Stimulated activated naive CD8-positive, alpha-beta T cell treated with anti-CD3 and anti-CD28 coated beads, Interleukin-15, Interleukin-2, amounts not matched to agents 100 ng/mL and 50 ng/mL, for 24 hours (primary cell): ENCODE measurements around the gene FXYD7.
"Not testable (repeated sequence)": the region's sequence is repeated elsewhere in the genome, so short reads cannot be mapped to it uniquely, and the experiment has no call there.

Source experiments
- H3K27ac Mint-ChIP-seq: one replicate; pipeline ENCODE4 v1.8.0; 2021; ENCODE audit warnings: mild to moderate bottlenecking, mixed read lengths
- H3K27me3 Mint-ChIP-seq: one replicate; pipeline ENCODE4 v1.8.0; 2021; ENCODE audit warnings: mixed read lengths
- H3K36me3 Mint-ChIP-seq: one replicate; pipeline ENCODE4 v1.8.0; 2021; ENCODE audit warnings: low read depth, mixed read lengths
- H3K4me1 Mint-ChIP-seq: one replicate; pipeline ENCODE4 v1.8.0; 2021; ENCODE audit warnings: low read depth, mixed read lengths
- H3K4me3 Mint-ChIP-seq: one replicate; pipeline ENCODE4 v1.8.0; 2021; ENCODE audit warnings: mild to moderate bottlenecking, mixed read lengths
- H3K9me3 Mint-ChIP-seq: one replicate; pipeline ENCODE4 v1.8.0; 2021; ENCODE audit warnings: mixed read lengths

Gene FXYD7

DNA sequence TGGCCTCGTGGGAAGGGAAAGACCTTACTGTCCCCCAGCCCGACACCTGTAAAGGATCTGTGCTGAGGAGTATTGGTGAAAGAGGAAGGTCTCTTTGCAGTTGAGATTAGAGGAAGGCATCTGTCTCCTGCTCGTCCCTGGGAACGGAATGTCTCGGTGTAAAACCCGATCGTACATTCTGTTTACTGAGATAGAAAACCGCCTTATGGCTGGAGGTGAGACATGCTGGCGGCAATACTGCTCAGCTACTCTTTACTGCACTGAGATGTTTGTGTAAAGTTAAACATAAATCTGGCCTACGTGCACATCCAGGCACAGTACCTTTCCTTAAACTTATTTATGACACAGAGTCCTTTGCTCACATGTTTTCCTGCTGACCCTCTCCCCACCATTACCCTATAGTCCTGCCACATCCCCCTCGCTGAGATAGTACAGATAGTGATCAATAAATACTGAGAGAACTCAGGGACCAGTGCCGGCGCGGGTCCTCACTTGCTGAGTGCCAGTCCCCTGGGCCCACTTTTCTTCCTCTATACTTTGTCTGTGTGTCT, 13.3 kb upstream of the FXYD7 start:
- H3K27me3 Mint-ChIP-seq, H3K27ac Mint-ChIP-seq, H3K9me3 Mint-ChIP-seq, H3K36me3 Mint-ChIP-seq, H3K4me1 Mint-ChIP-seq, H3K4me3 Mint-ChIP-seq: not testable (repeated sequence)

DNA sequence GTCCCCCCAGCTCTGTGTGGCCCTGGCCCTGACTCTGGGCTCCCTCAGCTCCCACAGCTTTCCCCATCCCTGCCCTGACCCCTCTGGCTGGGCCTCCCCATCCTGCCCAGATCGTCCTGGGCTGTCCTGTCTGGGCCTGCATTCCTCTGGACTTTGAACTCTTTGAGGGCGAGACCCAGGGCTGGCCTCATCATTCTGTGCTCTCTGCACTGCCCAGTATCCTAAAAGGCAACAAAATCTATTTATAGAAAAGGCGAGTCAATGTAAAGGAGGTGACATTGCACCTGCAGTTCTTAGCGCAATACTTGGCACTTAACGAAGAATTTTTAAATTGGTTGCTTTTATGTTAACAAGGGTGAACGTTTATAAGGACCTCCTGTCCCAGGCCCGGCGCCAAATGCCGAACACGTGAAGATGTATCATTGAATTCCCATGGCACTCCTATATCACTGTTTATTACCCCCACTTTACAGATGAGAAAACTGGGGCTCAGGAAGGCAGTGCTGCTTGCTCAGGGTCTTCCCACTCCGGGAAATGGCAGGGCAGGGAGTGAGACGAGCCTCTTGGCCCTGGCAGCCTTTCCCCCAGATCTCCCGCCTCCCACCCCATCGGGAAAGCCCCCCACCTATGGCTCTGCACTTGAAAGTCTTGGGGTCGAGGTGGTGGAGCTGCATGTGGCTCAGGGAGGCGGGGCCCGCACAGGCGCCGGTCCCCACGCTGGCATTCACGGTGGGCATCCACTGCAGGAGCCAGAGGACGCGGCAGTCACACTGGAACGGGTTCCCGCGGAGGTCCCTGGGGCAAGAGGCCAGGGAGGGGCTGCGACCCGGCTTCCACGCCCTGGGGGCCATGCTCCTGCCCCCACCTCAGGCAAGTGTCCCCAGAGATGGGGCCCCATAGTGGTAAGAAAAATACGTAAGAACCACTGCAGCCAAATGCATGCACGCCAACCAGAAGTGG, 12.0 kb upstream of the FXYD7 start:
- H3K36me3 Mint-ChIP-seq: no peaks in the 10 kb centered on the region
- peaks cover 4% of the 10 kb centered on the region for H3K4me1 Mint-ChIP-seq
- H3K4me3 Mint-ChIP-seq: no peak overlapping the region
- H3K27ac Mint-ChIP-seq: no peak overlapping the region
- no peaks in the 10 kb centered on the region for H3K27me3 Mint-ChIP-seq
- H3K9me3 Mint-ChIP-seq: peaks cover 5% of the 10 kb centered on the region

DNA sequence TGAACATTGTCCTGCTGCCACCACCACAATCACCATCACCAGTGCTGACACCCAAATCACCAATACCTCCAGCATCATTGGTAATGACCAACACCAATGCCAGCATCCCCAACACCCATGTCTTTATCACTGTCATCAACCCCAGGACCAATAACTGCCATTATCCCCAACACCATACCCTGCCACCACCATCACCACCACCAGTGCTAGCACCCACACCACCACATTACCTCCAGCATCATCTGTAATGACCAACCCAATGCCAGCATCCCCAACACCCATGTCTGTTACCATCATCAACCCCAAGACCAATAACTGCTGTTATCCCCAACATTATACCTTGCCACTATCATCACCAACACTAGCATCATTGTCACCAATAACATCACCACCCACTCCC, 10.8 kb upstream of the FXYD7 start:
- H3K36me3 Mint-ChIP-seq: no peaks in the 10 kb centered on the region
- H3K27me3 Mint-ChIP-seq: no peaks in the 10 kb centered on the region
- no peak overlapping the region for H3K27ac Mint-ChIP-seq
- H3K9me3 Mint-ChIP-seq: peaks cover 5% of the 10 kb centered on the region
- peaks cover 4% of the 10 kb centered on the region for H3K4me1 Mint-ChIP-seq
- no peak overlapping the region for H3K4me3 Mint-ChIP-seq

DNA sequence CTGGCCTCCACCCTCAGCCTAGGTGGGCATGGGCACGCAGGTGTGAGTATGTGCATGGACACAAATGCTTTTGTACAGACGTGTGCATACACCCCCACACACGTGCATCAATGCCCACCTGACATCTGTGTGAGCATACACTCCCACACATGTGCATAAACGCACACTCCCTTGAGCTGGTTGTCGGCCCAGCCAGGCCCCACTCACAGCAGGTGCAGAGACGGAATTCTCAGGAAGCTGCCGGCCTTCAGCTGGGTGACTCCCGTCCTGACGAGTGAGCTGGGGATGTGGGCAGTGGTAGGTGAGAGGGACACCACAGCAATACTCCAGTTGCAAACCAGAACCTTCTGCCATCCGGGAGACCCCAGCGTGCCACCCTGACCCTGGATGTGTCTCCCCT, 9.2 kb upstream of the FXYD7 start:
- peaks cover 4% of the 10 kb centered on the region for H3K4me1 Mint-ChIP-seq
- H3K27ac Mint-ChIP-seq: no peak overlapping the region
- no peaks in the 10 kb centered on the region for H3K27me3 Mint-ChIP-seq
- H3K36me3 Mint-ChIP-seq: no peaks in the 10 kb centered on the region
- H3K9me3 Mint-ChIP-seq: peaks cover 5% of the 10 kb centered on the region
- no peak overlapping the region for H3K4me3 Mint-ChIP-seq

DNA sequence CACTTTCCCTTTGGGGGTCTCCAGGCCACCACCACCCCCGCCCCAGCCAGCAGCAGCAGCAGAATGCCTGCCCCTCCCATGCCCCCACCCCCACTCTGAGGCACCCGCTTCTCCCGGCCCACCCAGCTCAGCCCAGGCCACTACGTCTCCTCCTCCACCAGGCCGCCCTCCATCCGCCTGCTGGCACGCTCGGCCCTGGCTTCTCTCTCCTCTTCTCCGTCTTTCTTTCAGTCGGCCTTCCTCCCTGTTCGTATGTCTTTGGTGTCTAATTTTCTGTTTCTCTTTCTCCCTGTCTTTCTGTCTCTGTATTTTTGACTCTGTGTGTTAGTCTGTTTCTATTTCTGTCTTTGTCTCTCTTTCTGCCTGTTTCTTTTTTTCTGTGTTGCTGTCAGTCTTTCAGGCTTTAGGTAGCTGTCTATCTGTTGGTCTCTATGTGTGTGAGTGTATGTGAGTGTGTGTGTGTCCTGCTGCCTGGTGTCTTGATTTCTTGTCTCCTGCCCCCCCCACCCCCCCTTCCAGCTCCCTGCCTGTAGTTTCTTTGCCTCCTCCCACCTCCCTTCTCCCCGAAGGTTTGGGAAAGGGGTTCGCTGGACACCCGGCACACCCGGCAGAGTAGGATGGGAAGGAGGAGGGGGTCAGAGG, 8.3 kb upstream of the FXYD7 start, which contains the start of gene LGI4:
TSS of gene LGI4 (minus strand) at position 459 of the 642 bp plus-strand sequence. CDS start at position 80, 379 bp downstream.
- Mint-ChIP-seq H3K36me3 (no peaks in the 10 kb centered on the region), H3K4me1 (peaks cover 4% of the 10 kb centered on the region), H3K27me3 (no peaks in the 10 kb centered on the region), H3K4me3 (no peak within 1 kb of the TSS), H3K9me3 (peaks cover 5% of the 10 kb centered on the region), H3K27ac (peak within 1 kb of the TSS; percentile 81)

DNA sequence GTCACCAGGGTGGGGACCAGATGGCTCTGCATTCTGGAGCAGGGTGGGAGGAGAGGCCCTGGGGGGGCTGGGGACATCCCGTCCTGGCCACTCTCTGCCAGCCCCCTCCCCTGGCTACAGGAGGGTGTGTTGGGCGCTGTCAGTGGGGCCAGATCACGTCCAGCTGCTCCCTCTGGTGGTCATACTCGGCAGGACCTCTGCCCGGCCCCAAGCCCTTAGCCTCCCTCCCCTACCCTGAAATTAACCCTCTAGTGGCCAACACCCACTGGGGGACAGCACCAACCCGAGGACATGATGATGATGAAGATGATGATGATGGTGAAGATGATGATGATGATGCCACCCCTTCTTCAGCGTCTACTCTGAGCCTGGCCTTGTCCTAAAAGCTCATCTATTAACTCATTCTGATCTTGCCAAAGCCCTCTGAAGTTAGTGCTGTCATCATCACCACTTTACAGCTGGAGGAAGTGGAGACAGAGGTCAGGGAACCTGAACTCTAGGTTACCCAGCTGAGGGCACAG, 7.6 kb upstream of the FXYD7 start:
- H3K27me3 Mint-ChIP-seq: no peaks in the 10 kb centered on the region
- no peaks in the 10 kb centered on the region for H3K36me3 Mint-ChIP-seq
- peaks cover 4% of the 10 kb centered on the region for H3K4me1 Mint-ChIP-seq
- H3K9me3 Mint-ChIP-seq: peaks cover 5% of the 10 kb centered on the region
- H3K27ac Mint-ChIP-seq: no peak overlapping the region
- H3K4me3 Mint-ChIP-seq: no peak overlapping the region

DNA sequence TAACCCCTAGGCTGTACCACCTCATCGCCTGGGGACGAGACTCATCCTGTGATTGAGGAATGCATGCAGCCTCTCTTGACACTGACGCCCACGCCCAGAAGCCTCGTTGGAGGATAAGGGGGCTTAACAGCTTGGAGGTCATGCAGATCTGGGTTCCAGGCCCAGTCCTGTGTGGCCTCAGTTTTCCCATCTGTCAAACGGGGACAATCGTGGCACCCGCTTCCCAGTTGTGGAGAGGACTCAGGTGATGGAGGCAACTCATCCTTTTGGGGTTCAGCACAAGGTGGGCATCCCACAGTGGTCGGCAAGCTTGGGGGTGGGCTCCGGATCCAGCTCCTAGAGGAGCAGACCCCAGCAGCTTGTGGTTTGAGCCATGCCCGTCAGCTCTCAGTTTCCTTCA, 6.8 kb upstream of the FXYD7 start:
- Mint-ChIP-seq H3K4me3 (no peak overlapping the region), H3K27ac (no peak overlapping the region), H3K36me3 (no peaks in the 10 kb centered on the region), H3K27me3 (no peaks in the 10 kb centered on the region), H3K4me1 (peaks cover 11% of the 10 kb centered on the region), H3K9me3 (peaks cover 5% of the 10 kb centered on the region)

DNA sequence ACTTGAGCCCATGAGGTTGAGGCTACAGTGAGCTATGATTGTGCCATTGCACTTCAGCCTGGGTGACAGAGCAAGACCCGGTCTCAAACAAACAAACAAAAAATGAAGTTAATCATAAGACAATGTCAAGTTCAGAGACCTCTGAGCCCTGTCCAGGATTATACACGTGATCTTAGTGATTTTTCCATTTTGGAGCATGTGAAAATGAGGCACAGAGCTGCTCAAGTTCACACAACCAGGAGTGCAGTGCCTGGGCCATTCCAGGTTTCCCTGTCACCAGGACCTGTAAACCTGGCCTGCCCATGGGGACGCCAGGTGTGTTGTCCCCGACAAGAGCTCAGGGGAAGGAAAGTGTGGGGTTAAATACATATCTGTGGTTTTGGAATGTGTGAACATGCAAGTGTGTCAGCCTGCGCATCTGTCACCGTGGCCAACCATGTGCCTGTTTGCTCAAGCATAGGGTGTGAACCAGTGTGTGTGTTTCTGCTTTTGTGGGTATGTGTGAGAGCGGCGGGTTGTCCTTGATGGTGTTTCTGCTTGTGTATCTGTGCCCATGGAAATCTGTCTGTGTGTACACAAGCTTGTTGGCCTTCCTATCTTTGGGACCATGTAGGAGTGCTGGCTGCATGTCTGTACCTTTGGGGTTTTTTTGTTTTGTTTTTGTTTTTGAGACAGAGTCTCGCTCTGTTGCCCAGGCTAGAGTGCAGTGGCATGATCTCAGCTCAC, 5.9 kb upstream of the FXYD7 start:
- Mint-ChIP-seq H3K4me1 (peaks cover 20% of the 10 kb centered on the region), H3K27me3 (no peaks in the 10 kb centered on the region), H3K4me3 (no peak overlapping the region), H3K27ac (no peak overlapping the region), H3K36me3 (no peaks in the 10 kb centered on the region), H3K9me3 (peaks cover 5% of the 10 kb centered on the region)

DNA sequence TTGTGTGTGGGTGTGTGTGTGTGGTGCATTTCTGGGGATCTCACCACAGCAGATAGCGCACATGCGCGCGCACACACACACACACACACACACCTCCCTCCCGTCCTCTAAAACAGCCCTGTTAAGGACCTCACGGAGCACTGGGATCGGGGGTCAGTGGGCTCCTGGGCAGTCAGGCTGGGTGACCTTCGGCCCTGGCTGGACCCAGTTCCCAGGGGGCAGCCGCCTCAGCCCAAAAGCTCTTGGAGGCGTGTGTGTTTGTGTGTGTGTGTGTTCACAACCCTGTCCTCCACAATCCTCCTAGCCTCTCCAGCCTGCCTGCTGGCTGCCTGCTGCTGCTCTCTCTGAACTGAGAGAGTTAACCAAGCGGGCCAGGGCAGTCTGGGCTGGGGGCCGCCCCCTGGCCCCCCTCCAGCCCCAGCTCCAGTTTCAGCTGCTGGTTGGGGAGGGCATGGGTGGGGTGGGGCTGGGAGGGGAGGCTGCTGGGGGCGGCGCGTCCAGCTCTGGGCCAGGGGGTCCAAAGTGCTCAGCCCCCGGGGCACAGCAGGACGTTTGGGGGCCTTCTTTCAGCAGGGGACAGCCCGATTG, 4.7 kb upstream of the FXYD7 start, which contains the start of gene FXYD1:
TSS of gene FXYD1 (plus strand) at position 520 of the 588 bp plus-strand sequence. CDS start 1,256 bp downstream, outside the sequence.
- no peak within 1 kb of the TSS for H3K27ac Mint-ChIP-seq

DNA sequence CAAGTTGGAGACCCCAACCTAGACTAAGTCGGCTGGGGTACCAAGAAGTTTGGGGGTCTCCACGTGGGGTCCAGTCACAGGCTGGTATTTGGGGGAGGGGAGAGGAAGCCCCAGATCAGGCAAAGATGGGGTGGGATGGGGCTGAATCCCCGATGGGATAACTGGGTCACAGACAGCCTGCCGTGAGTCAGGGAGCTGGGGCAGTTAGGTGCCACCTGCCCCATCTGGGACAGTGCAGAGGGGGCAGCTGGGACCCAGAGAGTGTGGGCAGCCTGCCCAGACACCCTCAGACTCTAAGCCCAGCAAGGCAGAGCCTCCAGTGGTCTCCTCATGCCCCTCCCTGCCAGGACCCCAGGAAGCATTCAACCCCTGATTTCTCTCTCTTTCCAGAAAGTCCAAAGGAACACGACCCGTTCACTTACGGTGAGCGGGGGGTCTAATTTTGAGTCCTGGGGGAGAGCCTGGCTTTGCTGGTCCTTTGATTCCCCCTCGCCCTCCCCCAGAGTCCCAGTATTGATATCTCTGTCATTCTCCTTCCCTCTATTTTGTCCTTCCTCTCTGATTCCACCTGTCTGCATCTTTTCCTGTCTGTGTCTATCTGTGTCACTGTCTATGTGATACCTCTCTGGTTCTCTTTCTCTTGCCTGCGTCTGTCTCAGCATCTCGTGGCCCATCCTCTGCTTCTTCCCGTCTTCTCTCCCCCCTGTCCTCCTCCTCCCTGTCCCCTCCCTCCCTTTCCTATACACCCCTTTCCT, 2.7 kb upstream of the FXYD7 start:
- Mint-ChIP-seq H3K27me3 (peaks cover 4% of the 10 kb centered on the region), H3K4me3 (no peak overlapping the region), H3K4me1 (peaks cover 30% of the 10 kb centered on the region), H3K36me3 (no peaks in the 10 kb centered on the region), H3K9me3 (no peaks in the 10 kb centered on the region), H3K27ac (no peak overlapping the region)

More for the DNA sequence above, 4.7 kb upstream of the FXYD7 start, which contains the start of gene FXYD1:
- Mint-ChIP-seq H3K4me3 (no peak within 1 kb of the TSS), H3K9me3 (no peaks in the 10 kb centered on the region), H3K4me1 (peaks cover 22% of the 10 kb centered on the region), H3K36me3 (no peaks in the 10 kb centered on the region), H3K27me3 (no peaks in the 10 kb centered on the region)

DNA sequence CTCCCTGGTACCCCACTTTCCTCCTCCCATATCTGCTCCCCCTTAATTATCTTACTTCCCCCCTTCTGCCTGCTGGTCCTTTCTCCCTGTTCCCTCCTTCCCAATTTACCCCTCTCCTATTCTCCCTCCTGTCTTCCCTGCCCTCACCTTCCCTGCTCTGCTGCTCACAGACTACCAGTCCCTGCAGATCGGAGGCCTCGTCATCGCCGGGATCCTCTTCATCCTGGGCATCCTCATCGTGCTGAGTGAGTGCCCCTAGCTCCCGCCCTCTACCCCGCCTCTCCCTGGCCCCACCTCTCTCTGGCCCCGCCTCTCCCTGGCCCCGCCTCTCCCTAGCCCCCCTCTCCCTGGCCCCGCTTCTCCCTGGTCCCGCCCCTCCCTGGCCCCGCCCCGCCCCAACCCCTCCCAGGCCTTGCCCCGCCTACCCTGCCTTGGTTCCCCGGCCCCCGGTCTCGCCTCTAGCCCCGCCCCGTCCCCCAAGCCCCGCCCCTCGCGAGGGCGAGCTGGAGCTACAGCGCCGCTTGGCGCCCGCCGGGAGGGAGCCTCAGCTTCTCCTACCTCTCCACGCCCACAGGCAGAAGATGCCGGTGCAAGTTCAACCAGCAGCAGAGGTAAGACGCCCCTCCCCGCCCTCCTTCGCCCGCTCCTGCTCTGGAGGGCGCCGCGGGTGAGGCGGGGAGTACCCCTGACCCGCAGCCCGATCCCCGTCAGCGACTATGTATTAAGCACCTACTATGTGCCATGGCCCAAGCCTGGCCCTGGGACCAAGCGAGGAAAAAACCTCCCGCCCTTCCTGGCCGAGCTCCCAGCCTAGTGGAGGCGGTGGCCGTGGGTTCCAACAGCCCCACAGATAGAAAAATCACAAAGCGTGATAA, 1.9 kb upstream of the FXYD7 start:
- Mint-ChIP-seq H3K4me1 (peaks cover 26% of the 10 kb centered on the region), H3K27ac (peak overlapping the region; percentile 76), H3K36me3 (no peaks in the 10 kb centered on the region), H3K27me3 (peaks cover 4% of the 10 kb centered on the region), H3K9me3 (no peaks in the 10 kb centered on the region), H3K4me3 (peak overlapping the region; percentile 84)

DNA sequence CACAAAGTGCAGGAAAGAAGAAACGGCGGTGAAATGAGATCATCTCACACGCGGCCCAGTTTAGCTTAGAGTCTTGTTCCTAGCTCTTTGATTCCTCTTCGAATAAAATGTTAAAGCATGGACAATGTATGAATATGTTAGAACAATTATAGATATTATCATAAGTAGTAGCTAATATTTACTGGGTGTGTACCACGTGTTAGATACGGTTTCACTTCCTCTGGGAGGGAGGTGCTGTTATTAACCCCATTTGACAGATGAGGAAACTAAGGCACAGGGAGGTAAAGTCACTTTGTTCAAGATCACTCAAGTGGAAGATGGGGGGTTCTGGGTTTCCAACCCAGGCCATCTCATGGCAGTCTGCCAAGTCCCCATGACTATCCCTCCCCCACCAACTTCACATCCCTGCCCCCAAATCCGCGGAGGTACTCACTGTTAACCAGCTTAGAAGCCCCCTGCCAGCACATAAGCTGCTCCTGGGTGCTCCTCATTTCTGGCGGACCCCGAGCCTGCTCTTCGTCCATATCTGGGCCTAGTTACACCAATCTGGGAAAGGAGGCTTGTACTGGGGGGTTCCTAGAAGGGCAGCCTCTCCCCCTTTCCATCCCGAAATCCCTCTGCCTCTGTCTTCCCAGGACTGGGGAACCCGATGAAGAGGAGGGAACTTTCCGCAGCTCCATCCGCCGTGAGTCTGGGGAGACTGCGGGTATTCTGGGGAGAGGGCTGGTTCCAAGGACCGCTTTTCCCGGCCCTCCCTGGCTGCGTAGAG, 1.0 kb upstream of the FXYD7 start:
- Mint-ChIP-seq H3K9me3 (no peaks in the 10 kb centered on the region), H3K27ac (peak overlapping the region; percentile 76), H3K4me3 (peak overlapping the region; percentile 84), H3K36me3 (no peaks in the 10 kb centered on the region), H3K4me1 (peaks cover 26% of the 10 kb centered on the region), H3K27me3 (peaks cover 4% of the 10 kb centered on the region)
